ENCODE data around the gene CDC37.

The CDC37 gene

GRCh38 chr19:10403137-10404021 is at the start of gene CDC37:
Gene CDC37 (minus strand): TSS chr19:10403542. CDS start chr19:10403479, 63 bp downstream.
- DNase-seq = peak; percentile 98 to 100

GRCh38 chr19:10450853-10451609 is 47.7 kb upstream of the CDC37 start:
- no peak for DNase-seq

- no peak for DNase-seq
Observed at GRCh38 chr19:10450191-10450852, 47.0 kb upstream of the CDC37 start.

GRCh38 chr19:10449037-10449436 is 45.7 kb upstream of the CDC37 start:
- no peak for DNase-seq

GRCh38 chr19:10442698-10443097 is 39.4 kb upstream of the CDC37 start:
- DNase-seq = no peak

- DNase-seq = no peak
Observed at GRCh38 chr19:10439588-10439987, 36.2 kb upstream of the CDC37 start.

GRCh38 chr19:10433131-10433536 is 29.8 kb upstream of the CDC37 start:
- peak; percentile 43 to 49 for DNase-seq

- no peak for DNase-seq
Observed at GRCh38 chr19:10432736-10433130, 29.4 kb upstream of the CDC37 start.

- DNase-seq = peak; percentile 64 to 71
Observed at GRCh38 chr19:10431943-10432735, 28.8 kb upstream of the CDC37 start.

- DNase-seq = peak; percentile 59 to 63
Observed at GRCh38 chr19:10431254-10431942, 28.1 kb upstream of the CDC37 start.

GRCh38 chr19:10430505-10431253 is 27.3 kb upstream of the CDC37 start:
- DNase-seq = no peak

- no peak for DNase-seq
Observed at GRCh38 chr19:10428996-10429381, 25.6 kb upstream of the CDC37 start.

- DNase-seq = peak in 1 of 2 experiments; percentile 18
Observed at GRCh38 chr19:10427169-10427568, 23.8 kb upstream of the CDC37 start.

- peak; percentile 83 for DNase-seq
Observed at GRCh38 chr19:10424011-10424637, 20.8 kb upstream of the CDC37 start.

GRCh38 chr19:10422846-10423245 is 19.5 kb upstream of the CDC37 start:
- no peak for DNase-seq

- DNase-seq = no peak
Observed at GRCh38 chr19:10422046-10422461, 18.7 kb upstream of the CDC37 start.

- peak in 1 of 2 experiments; percentile 61 for DNase-seq
Observed at GRCh38 chr19:10421240-10422045, 18.1 kb upstream of the CDC37 start.

GRCh38 chr19:10420444-10421239 is 17.3 kb upstream of the CDC37 start, which contains the start of gene PDE4A:
Gene PDE4A (plus strand): TSS chr19:10420538. CDS start chr19:10420765, 227 bp downstream.
- DNase-seq = peak; percentile 74 to 82

Measured in activated T-cell treated with anti-CD3 and anti-CD28 coated beads, Interleukin-2, amount 50 U/mL, for 48 hours (primary cell).